HCT116 (cell line): ENCODE results near the gene ARMC2. TPM values are rescaled to one million over a fixed set of nuclear protein-coding genes. Genes with fewer than 3 reads are reported as not detected.

Experiments
- ATAC-seq: fragments of 200-7000 bp; cut with Tn5 transposase; 2 replicates; pipeline ENCODE4 v1.9.1; 2020; ENCODE audit warnings: mild to moderate bottlenecking, moderate library complexity
- BruUV-seq: library from RNA; stranded (reverse); fragments of 400-500 nt; replicated peaks from 2 replicates; lab custom pipeline; 2021; lab: Mats Ljungman, UMichigan
- CTCF ChIA-PET: fragments of 300-600 bp; sonication (Branson Sonifier 250); formaldehyde crosslinking; loops from one replicate; lab custom pipeline; 2021; ENCODE audit warnings: antibody characterized with exemption; lab: Charles Lee
- POLR2A ChIA-PET: fragments of 300-600, 350-600 bp; sonication (Branson Sonifier 250); formaldehyde crosslinking; loops from one replicate; lab custom pipeline; 2021; ENCODE audit warnings: antibody characterized with exemption; lab: Charles Lee
- RAD21 ChIA-PET, 2 experiments: fragments of 300-600 bp; sonication (Branson Sonifier 250); formaldehyde crosslinking; loops; one replicate each; lab custom pipeline; 2023; ENCODE audit warnings: low total read pairs in 2 of 2; ENCODE audit not compliant: uncharacterized antibody in 2 of 2, unreplicated experiment in 2 of 2, low non-redundant PET in 1 of 2; lab: Charles Lee
- DNase-seq: peaks from one replicate; pipeline ENCODE4 v3.0.0-alpha.2; 2010; ENCODE audit warnings: low read depth, low spot score
- H2AFZ ChIP-seq: fragments of 200-600 bp; shearing (Covaris generic), sonication (generic); 2 replicates; pipeline ENCODE4 v1.6.1; 2017; ENCODE audit warnings: low read depth, mixed run types, mixed read lengths, antibody characterized with exemption, low read length; ENCODE audit not compliant: poor library complexity, severe bottlenecking
- H3K27ac ChIP-seq: 2 replicates; pipeline ENCODE4 v1.5.1; 2012; ENCODE audit warnings: low read depth, low read length
- H3K27me3 ChIP-seq: fragments of 200-600 bp; sonication (generic); 2 replicates; pipeline ENCODE4 v1.6.1; 2016; ENCODE audit warnings: mixed run types, low read length, mixed read lengths; ENCODE audit not compliant: insufficient read depth
- H3K36me3 ChIP-seq, 2 experiments: fragments of 200-500 bp in 1 of 2; fragments of 200-600 bp in 1 of 2; sonication (Bioruptor generic) in 1 of 2; sonication (generic) in 1 of 2; 2 replicates each; pipeline versions ENCODE4 v1.5.1 to v1.6.1; 2014 to 2016; ENCODE audit warnings: low read length in 2 of 2, inconsistent platforms in 1 of 2, mixed read lengths in 1 of 2, mixed run types in 1 of 2; ENCODE audit not compliant: insufficient read depth in 2 of 2, control insufficient read depth in 1 of 2
- H3K4me1 ChIP-seq, 2 experiments: fragments of 200-600 bp in 1 of 2; sonication (generic) in 1 of 2; 2 replicates each; pipeline versions ENCODE4 v1.5.1 to v1.6.1; 2012 to 2017; ENCODE audit warnings: low read length in 2 of 2, inconsistent platforms in 1 of 2, mild to moderate bottlenecking in 1 of 2, mixed read lengths in 1 of 2, mixed run types in 1 of 2, moderate library complexity in 1 of 2; ENCODE audit not compliant: insufficient read depth in 2 of 2, control insufficient read depth in 1 of 2
- H3K4me2 ChIP-seq: fragments of 200-600 bp; sonication (generic); 2 replicates; pipeline ENCODE4 v1.6.1; 2017; ENCODE audit warnings: mixed run types, low read length, mixed read lengths
- H3K4me3 ChIP-seq, 2 experiments: fragments of 200-600 bp in 1 of 2; sonication (generic) in 1 of 2; replicated peaks in 1 of 2; 2 replicates each; pipeline ENCODE4 v1.5.1; 2011 to 2016; ENCODE audit warnings: low read length in 2 of 2, control low read depth in 1 of 2, low read depth in 1 of 2, mild to moderate bottlenecking in 1 of 2, mixed read lengths in 1 of 2, mixed run types in 1 of 2
- H3K79me2 ChIP-seq: fragments of 200-600 bp; sonication (generic); 2 replicates; pipeline ENCODE4 v1.6.1; 2017; ENCODE audit warnings: mild to moderate bottlenecking, mixed run types, low read length, moderate library complexity, mixed read lengths; ENCODE audit not compliant: insufficient read depth
- H3K9ac ChIP-seq: fragments of 200-600 bp; sonication (generic); 2 replicates; pipeline ENCODE4 v1.6.1; 2016; ENCODE audit warnings: low read length, mixed read lengths
- H3K9me2 ChIP-seq: fragments of 200-600 bp; sonication (generic), shearing (Covaris generic); 2 replicates; pipeline ENCODE4 v1.6.1; 2017; ENCODE audit warnings: mixed run types, mild to moderate bottlenecking, moderate library complexity; ENCODE audit not compliant: insufficient read depth
- H3K9me3 ChIP-seq, 2 experiments: fragments of 200-500 bp in 1 of 2; fragments of 200-600 bp in 1 of 2; sonication (Bioruptor generic) in 1 of 2; sonication (generic) in 1 of 2; 2 replicates each; pipeline ENCODE4 v1.6.1; 2014 to 2017; ENCODE audit warnings: low read length in 2 of 2, mixed read lengths in 2 of 2, inconsistent platforms in 1 of 2, low read depth in 1 of 2, mild to moderate bottlenecking in 1 of 2, mixed run types in 1 of 2, moderate library complexity in 1 of 2; ENCODE audit not compliant: control insufficient read depth in 1 of 2, insufficient read depth in 1 of 2
- H4K20me1 ChIP-seq: fragments of 200-600 bp; sonication (generic), shearing (Covaris generic); 2 replicates; pipeline ENCODE4 v1.6.1; 2017; ENCODE audit warnings: mixed run types, mild to moderate bottlenecking, moderate library complexity; ENCODE audit not compliant: insufficient read depth
- ATF3 ChIP-seq: IDR thresholded peaks from 2 replicates; pipeline ENCODE4 v1.6.1; 2012
- CBX3 ChIP-seq: IDR thresholded peaks from 2 replicates; pipeline ENCODE4 v1.6.1; 2012; ENCODE audit warnings: low read depth
- CEBPB ChIP-seq: IDR thresholded peaks from 2 replicates; pipeline ENCODE4 v1.6.1; 2012; ENCODE audit warnings: low read depth
- EGR1 ChIP-seq: IDR thresholded peaks from 2 replicates; pipeline ENCODE4 v1.6.1; 2012; ENCODE audit warnings: low read depth
- ELF1 ChIP-seq: IDR thresholded peaks from 2 replicates; pipeline ENCODE4 v1.6.1; 2012; ENCODE audit warnings: low read depth, borderline replicate concordance
- EZH2 ChIP-seq: fragments of 200-600 bp; sonication (generic); IDR thresholded peaks from 2 replicates; pipeline ENCODE4 v1.6.1; 2017; ENCODE audit warnings: antibody characterized with exemption, mixed run types
- EZH2phosphoT487 ChIP-seq: fragments of 200-600 bp; IDR thresholded peaks from 2 replicates; pipeline ENCODE4 v1.6.1; 2018; ENCODE audit warnings: antibody characterized with exemption, borderline replicate concordance
- FOSL1 ChIP-seq: IDR thresholded peaks from 2 replicates; pipeline ENCODE4 v1.6.1; 2012; ENCODE audit warnings: low read depth
- MAX ChIP-seq: IDR thresholded peaks from 2 replicates; pipeline ENCODE4 v1.6.1; 2012
- POLR2AphosphoS5 ChIP-seq: IDR thresholded peaks from 2 replicates; pipeline ENCODE4 v1.6.1; 2011; ENCODE audit warnings: mild to moderate bottlenecking, low read depth, low read length, moderate library complexity
- RAD21 ChIP-seq: IDR thresholded peaks from 2 replicates; pipeline ENCODE4 v1.6.1; 2012; ENCODE audit warnings: low read depth, mild to moderate bottlenecking
- REST ChIP-seq: IDR thresholded peaks from 2 replicates; pipeline ENCODE4 v1.6.1; 2012; ENCODE audit warnings: low read depth
- SIN3A ChIP-seq: IDR thresholded peaks from 2 replicates; pipeline ENCODE4 v1.6.1; 2012; ENCODE audit warnings: low read depth
- SP1 ChIP-seq: IDR thresholded peaks from 2 replicates; pipeline ENCODE4 v1.6.1; 2012; ENCODE audit warnings: low read depth
- TCF7L2 ChIP-seq: IDR thresholded peaks from 2 replicates; pipeline ENCODE4 v1.7.0; 2011; ENCODE audit warnings: borderline replicate concordance, inconsistent platforms; ENCODE audit not compliant: insufficient read depth, insufficient read length; ENCODE audit errors: extremely low read depth
- YY1 ChIP-seq: IDR thresholded peaks from 2 replicates; pipeline ENCODE4 v1.6.1; 2011; ENCODE audit warnings: low read length, low read depth, moderate library complexity, mild to moderate bottlenecking; ENCODE audit not compliant: insufficient replicate concordance; ENCODE audit errors: extremely low read depth
- ZNF274 ChIP-seq: fragments of 200-500 bp; sonication (Bioruptor generic); IDR thresholded peaks from 2 replicates; pipeline ENCODE4 v1.6.1; 2014; ENCODE audit warnings: mild to moderate bottlenecking, low read depth, low read length, inconsistent platforms
- intact Hi-C: fragments of 100-400 bp; cut with micrococcal nuclease; formaldehyde crosslinking; loops from 2 replicates; pipeline ENCODE4 v1.10.0; 2022
- total RNA-seq: library from RNA; stranded (reverse); gene quantifications from one replicate; pipeline ENCODE4 v1.2.1, GENCODE V29; 2021; ENCODE audit not compliant: unreplicated experiment
- TF ChIP-seq, protein P1 (sequence below): IDR thresholded peaks from 2 replicates; pipeline ENCODE4 v1.6.1; 2011; ENCODE audit warnings: mild to moderate bottlenecking, low read length, moderate library complexity; ENCODE audit not compliant: insufficient replicate concordance; ENCODE audit errors: extremely low read depth

Gene ARMC2
- total RNA-seq, 1 experiment from 2014 or later = 3.6 TPM

GRCh38 chr6:108873251-108873650 lies 25.0 kb downstream of the ARMC2 start:
- Histone ChIP-seq H3K9ac (no peak overlapping the region), H2AFZ (no peak overlapping the region), H3K4me1 (no peaks in the 10 kb centered on the region), H3K36me3 (no peaks in the 10 kb centered on the region), H3K9me2 (no peaks in the 10 kb centered on the region), H3K79me2 (no peaks in the 10 kb centered on the region), H3K4me3 (no peak overlapping the region), H3K4me2 (no peak overlapping the region), H4K20me1 (no peaks in the 10 kb centered on the region), H3K9me3 (no peaks in the 10 kb centered on the region), H3K27me3 (no peaks in the 10 kb centered on the region), H3K27ac (no peak overlapping the region)
- ATAC-seq (no peak), DNase-seq (no peak)
- intact Hi-C loops = no loop called here
- no peak for TF ChIP-seq SP1
- TF ChIP-seq CEBPB = no peak
- no peak for TF ChIP-seq EZH2phosphoT487
- no peak for TF ChIP-seq TCF7L2
- no peak for TF ChIP-seq YY1
- TF ChIP-seq, protein P1, sequence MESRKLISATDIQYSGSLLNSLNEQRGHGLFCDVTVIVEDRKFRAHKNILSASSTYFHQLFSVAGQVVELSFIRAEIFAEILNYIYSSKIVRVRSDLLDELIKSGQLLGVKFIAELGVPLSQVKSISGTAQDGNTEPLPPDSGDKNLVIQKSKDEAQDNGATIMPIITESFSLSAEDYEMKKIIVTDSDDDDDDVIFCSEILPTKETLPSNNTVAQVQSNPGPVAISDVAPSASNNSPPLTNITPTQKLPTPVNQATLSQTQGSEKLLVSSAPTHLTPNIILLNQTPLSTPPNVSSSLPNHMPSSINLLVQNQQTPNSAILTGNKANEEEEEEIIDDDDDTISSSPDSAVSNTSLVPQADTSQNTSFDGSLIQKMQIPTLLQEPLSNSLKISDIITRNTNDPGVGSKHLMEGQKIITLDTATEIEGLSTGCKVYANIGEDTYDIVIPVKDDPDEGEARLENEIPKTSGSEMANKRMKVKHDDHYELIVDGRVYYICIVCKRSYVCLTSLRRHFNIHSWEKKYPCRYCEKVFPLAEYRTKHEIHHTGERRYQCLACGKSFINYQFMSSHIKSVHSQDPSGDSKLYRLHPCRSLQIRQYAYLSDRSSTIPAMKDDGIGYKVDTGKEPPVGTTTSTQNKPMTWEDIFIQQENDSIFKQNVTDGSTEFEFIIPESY = no peak
- TF ChIP-seq ELF1 = no peak
- no peak for TF ChIP-seq REST
- no peak for TF ChIP-seq CBX3
- TF ChIP-seq ZNF274 = no peak
- TF ChIP-seq POLR2AphosphoS5 = no peak
- TF ChIP-seq RAD21 = no peak
- TF ChIP-seq EZH2 = no peak
- TF ChIP-seq MAX = no peak
- TF ChIP-seq FOSL1 = no peak
- no peak for TF ChIP-seq EGR1
- no peak for TF ChIP-seq ATF3
- no peak for TF ChIP-seq SIN3A
- ChIA-PET POLR2A (no interaction called here), RAD21 (no interaction called here), CTCF (no interaction called here)
- no TSS peak for BruUV-seq
